ENCODE results near the gene CDC42BPA.
A peak's percentile ranks its signal among the peaks of the same experiment; 100 is the strongest.

The CDC42BPA gene

DNA sequence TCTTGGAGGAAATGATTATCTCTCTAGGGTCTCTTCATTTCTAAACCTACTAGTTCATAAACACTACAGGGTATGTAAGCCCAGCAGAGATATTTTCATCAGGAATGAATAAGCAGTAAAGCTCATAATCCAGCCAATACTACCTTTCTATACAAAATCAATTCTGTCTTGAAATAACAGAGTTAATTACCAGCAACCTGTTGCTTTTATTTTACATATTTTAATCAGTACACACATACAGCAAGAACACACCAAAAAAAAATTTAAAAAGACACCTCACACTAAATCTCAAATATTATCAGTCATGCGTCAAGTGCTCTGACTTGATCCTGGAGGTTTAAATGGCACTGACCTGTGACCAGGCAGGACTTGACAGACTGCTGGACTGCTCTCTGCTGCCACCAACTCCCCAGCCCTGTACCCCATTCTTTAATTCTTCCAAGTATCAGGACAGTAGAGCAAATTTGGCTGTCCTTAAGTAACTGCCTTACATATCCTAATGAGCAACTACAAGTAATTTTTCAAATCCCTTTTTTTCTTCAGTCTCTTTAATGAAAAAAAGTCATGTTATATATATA lies 98.5 kb downstream of the CDC42BPA start:
- TF ChIP-seq, protein P1, sequence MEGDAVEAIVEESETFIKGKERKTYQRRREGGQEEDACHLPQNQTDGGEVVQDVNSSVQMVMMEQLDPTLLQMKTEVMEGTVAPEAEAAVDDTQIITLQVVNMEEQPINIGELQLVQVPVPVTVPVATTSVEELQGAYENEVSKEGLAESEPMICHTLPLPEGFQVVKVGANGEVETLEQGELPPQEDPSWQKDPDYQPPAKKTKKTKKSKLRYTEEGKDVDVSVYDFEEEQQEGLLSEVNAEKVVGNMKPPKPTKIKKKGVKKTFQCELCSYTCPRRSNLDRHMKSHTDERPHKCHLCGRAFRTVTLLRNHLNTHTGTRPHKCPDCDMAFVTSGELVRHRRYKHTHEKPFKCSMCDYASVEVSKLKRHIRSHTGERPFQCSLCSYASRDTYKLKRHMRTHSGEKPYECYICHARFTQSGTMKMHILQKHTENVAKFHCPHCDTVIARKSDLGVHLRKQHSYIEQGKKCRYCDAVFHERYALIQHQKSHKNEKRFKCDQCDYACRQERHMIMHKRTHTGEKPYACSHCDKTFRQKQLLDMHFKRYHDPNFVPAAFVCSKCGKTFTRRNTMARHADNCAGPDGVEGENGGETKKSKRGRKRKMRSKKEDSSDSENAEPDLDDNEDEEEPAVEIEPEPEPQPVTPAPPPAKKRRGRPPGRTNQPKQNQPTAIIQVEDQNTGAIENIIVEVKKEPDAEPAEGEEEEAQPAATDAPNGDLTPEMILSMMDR (IDR thresholded peaks at IDR 0.05; ENCODE audit: unreplicated experiment in 3 of 3) = no peak
- Mint-ChIP-seq H3K9me3 (no peaks in the 10 kb centered on the region), H3K4me3 (no peak overlapping the region), H3K4me1 (no peaks in the 10 kb centered on the region), H3K27ac (peak overlapping the region in 1 of 3 experiments; percentile 69), H3K27me3 (ENCODE audit: low read depth) (no peaks in the 10 kb centered on the region), H3K36me3 (ENCODE audit: low read depth) (peaks cover 7% of the 10 kb centered on the region)

DNA sequence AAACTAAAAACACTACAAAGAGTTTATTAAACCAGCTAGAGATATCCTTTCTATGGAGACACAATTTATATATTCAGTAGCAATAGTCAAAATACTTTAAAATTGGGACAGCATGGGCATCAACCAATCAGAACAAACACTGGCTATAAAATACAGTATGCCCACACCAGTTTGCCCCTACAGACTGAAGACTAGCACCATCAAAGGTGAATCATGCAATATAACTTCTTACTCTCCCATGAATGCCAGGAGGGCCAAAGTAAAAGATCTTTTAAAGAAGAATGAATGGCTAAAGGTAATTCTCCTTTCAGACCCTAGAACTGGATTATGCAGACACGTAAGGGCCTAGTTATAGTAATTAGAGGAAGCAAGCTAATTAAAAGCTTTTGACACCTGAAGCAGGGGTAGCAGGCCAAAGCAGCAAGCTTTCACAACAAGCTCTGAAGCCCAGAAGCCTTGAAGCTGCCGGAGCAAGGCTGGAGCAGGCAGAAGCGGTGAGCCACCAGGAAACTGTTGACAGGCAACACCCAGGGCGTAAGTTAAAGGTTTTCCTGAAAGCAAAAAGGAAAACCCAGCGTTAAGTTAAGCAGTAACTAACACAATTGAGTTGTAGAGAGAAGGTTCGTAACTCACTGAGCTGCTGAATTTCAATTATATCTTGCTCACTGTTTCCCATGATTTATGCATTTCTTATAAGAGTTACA lies 99.3 kb downstream of the CDC42BPA start:
- H3K36me3 Mint-ChIP-seq (ENCODE audit: low read depth) = peaks cover 7% of the 10 kb centered on the region
- H3K4me3 Mint-ChIP-seq = no peak overlapping the region
- H3K27ac Mint-ChIP-seq = peak overlapping the region in 1 of 3 experiments; percentile 69
- TF ChIP-seq, protein P1 (IDR thresholded peaks at IDR 0.05; ENCODE audit: unreplicated experiment in 3 of 3) = no peak
- no peaks in the 10 kb centered on the region for H3K9me3 Mint-ChIP-seq
- H3K27me3 Mint-ChIP-seq (ENCODE audit: low read depth) = no peaks in the 10 kb centered on the region
- no peaks in the 10 kb centered on the region for H3K4me1 Mint-ChIP-seq

DNA sequence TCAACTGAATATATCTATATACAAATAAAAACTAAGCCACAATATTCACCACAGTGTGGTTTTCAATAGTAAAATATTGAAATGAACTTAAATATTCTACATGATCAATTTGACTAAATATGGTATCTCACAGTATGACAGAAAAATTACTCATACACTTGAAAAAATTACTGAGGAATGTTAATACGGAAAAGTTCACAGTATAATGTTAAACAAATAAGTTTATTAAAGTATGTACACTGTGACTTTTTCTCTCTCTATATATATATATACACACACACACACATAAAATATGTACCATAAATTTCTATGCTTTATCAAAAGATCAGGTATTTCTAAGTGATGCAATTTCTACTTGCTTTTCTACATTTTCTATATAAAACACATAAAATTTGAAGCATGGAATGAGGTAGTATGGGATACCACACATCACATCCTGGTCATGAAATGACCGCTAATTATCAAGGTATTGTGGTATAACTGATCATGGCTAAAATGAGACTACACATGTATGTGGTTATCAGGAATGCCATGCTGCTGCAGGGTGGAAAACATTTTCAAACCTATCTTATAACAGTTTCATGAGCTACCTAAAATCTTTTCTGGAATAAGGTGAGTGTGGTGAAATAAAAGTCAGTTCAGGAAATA lies 102.3 kb downstream of the CDC42BPA start:
- TF ChIP-seq, protein P1 (IDR thresholded peaks at IDR 0.05; ENCODE audit: unreplicated experiment in 3 of 3) = no peak
- peaks cover 10% of the 10 kb centered on the region for H3K4me1 Mint-ChIP-seq
- no peak overlapping the region for H3K4me3 Mint-ChIP-seq
- H3K27ac Mint-ChIP-seq = no peak overlapping the region
- H3K36me3 Mint-ChIP-seq (ENCODE audit: low read depth) = peaks cover 15% of the 10 kb centered on the region
- H3K27me3 Mint-ChIP-seq (ENCODE audit: low read depth) = no peaks in the 10 kb centered on the region
- no peaks in the 10 kb centered on the region for H3K9me3 Mint-ChIP-seq

DNA sequence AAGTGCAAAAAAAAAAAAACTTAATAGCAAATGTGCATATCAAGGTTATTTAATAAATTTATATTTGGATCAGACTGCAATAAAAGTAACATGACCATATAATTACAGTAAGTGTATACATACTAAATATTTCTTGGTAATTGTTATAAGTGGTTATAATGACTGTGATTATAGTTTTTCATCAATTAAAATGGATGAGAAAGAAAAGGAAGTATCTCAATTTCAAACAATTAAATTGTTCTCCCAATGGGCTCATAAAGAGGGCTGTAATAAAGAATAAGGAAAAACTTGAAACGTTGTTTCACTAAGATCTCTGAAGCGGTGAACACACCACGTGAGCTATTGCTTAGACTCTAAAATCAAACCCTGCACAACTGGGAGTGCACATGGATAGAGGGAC lies 104.1 kb downstream of the CDC42BPA start:
- Mint-ChIP-seq H3K27me3 (ENCODE audit: low read depth) (no peaks in the 10 kb centered on the region), H3K27ac (no peak overlapping the region), H3K36me3 (ENCODE audit: low read depth) (peaks cover 27% of the 10 kb centered on the region), H3K9me3 (peaks cover 3% of the 10 kb centered on the region), H3K4me1 (peaks cover 10% of the 10 kb centered on the region), H3K4me3 (no peak overlapping the region)
- TF ChIP-seq, protein P1 (IDR thresholded peaks at IDR 0.05; ENCODE audit: unreplicated experiment in 3 of 3) = no peak

DNA sequence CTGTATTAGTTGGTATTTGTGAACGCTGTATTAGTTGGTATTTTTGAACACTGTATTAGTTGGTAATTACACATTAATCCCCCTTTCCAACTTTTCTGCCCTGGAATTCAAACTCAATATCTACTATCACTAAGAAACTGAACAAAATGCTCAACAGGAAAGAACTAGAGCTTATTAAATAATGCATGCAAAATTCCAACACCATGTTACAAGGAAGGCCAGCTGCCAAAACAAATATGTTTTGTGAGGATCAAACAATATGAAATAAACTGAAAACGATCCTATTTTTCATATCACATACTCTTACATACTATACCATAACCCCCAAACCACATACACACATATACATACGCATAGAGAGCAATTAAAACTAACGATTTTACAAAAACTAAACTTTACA lies 104.9 kb downstream of the CDC42BPA start:
- peaks cover 3% of the 10 kb centered on the region for H3K9me3 Mint-ChIP-seq
- no peak overlapping the region for H3K27ac Mint-ChIP-seq
- H3K4me3 Mint-ChIP-seq = no peak overlapping the region
- TF ChIP-seq, protein P1 (IDR thresholded peaks at IDR 0.05; ENCODE audit: unreplicated experiment in 3 of 3) = no peak
- peaks cover 27% of the 10 kb centered on the region for H3K36me3 Mint-ChIP-seq (ENCODE audit: low read depth)
- H3K4me1 Mint-ChIP-seq = peaks cover 10% of the 10 kb centered on the region
- no peaks in the 10 kb centered on the region for H3K27me3 Mint-ChIP-seq (ENCODE audit: low read depth)
